Sigmoid colon (tissue), 7 donors: ENCODE measurements around the gene LGALSL. TPM values are rescaled to one million over a fixed set of nuclear protein-coding genes. Genes with fewer than 3 reads are reported as not detected.

Experiments used
- DNase-seq: peaks from one replicate; pipeline ENCODE4 v3.0.0-alpha.2; 2019
- H3K27ac ChIP-seq, 4 donors: fragments of 200-600 bp; sonication (generic); one replicate each; pipeline ENCODE4 v1.5.1; 2016 to 2019; ENCODE audit warnings: mild to moderate bottlenecking in 1 of 4
- H3K27me3 ChIP-seq, 3 donors: fragments of 200-600 bp; sonication (generic); one replicate each; pipeline ENCODE4 v1.5.1; 2019; ENCODE audit warnings: mild to moderate bottlenecking in 1 of 3
- H3K36me3 ChIP-seq, 4 donors: fragments of 200-600 bp; sonication (generic); one replicate each; pipeline ENCODE4 v1.5.1; 2016 to 2019
- H3K4me1 ChIP-seq, 4 donors: fragments of 200-600 bp; sonication (generic); one replicate each; pipeline ENCODE4 v1.5.1; 2017 to 2019
- H3K4me3 ChIP-seq, 4 donors: fragments of 200-600 bp; sonication (generic); one replicate each; pipeline ENCODE4 v1.5.1; 2017 to 2019; ENCODE audit warnings: mild to moderate bottlenecking in 2 of 4, moderate library complexity in 1 of 4
- H3K9me3 ChIP-seq, 4 donors: fragments of 200-600 bp in 3 of 4; sonication (generic) in 3 of 4; one replicate each; pipeline versions ENCODE4 v1.5.1 to v1.6.1; 2013 to 2019
- CTCF ChIP-seq, 4 experiments: fragments of 450-650 bp in 3 of 4; fragments of 200-600 bp in 1 of 4; IDR thresholded peaks; one replicate each; pipeline ENCODE4 v1.5.1; 2016 to 2019; ENCODE audit warnings: antibody characterized with exemption in 4 of 4, mild to moderate bottlenecking in 3 of 4, moderate library complexity in 2 of 4
- EP300 ChIP-seq, 4 donors: sonication (generic); formaldehyde crosslinking; IDR thresholded peaks; one replicate each; pipeline ENCODE4 v1.6.1; 2017; ENCODE audit warnings: antibody characterized with exemption in 4 of 4
- POLR2A ChIP-seq, 2 donors: fragments of 450-650 bp; IDR thresholded peaks; one replicate each; pipeline ENCODE4 v1.6.1; 2016; ENCODE audit warnings: antibody characterized with exemption in 2 of 2, mild to moderate bottlenecking in 2 of 2, moderate library complexity in 2 of 2
- POLR2AphosphoS5 ChIP-seq, 4 donors: sonication (generic); formaldehyde crosslinking; IDR thresholded peaks; one replicate each; pipeline ENCODE4 v1.6.1; 2017; ENCODE audit warnings: antibody characterized with exemption in 4 of 4
- WGBS, 2 donors: extraction: QIAGEN DNeasy Blood & Tissue Kit; methylation state at CpG; one replicate each; pipeline ENCODE4 v1.1.7; 2013; 5-methylcytosine and 5-hydroxymethylcytosine counted together
- intact Hi-C: fragments of 100-400 bp; cut with DNase I; formaldehyde crosslinking; loops from one replicate; pipeline ENCODE4 v1.15.1; 2023
- polyA plus RNA-seq, 3 donors: library from polyadenylated mRNA; stranded (reverse); fragments of 200-250 nt; gene quantifications; one replicate each; pipeline ENCODE4 v1.2.3, GENCODE V29; 2013
- total RNA-seq, 4 donors: library from RNA; depleted of rRNA; stranded (reverse); fragments of >200 nt; gene quantifications; one replicate each; pipeline ENCODE4 v1.1.0, GENCODE V29; 2016
- donor health status: healthy with polysubstance abuse.
- donor health status: Bipolar disorder and iron deficiency.
- donor health status: healthy.

Gene LGALSL
- total and polyA plus RNA-seq, 7 donors, result 7.1 to 36.0 (median 10.4) TPM

- no peak overlapping the region for H3K4me3 ChIP-seq
- intact Hi-C loops, result no loop called here
- no peaks in the 10 kb centered on the region for H3K9me3 ChIP-seq
- no peaks in the 10 kb centered on the region for H3K36me3 ChIP-seq
- no peak overlapping the region for H3K27ac ChIP-seq
- TF ChIP-seq POLR2A (IDR thresholded peaks at IDR 0.05), result no peak
- no peak for TF ChIP-seq CTCF (IDR thresholded peaks at IDR 0.05)
- TF ChIP-seq POLR2AphosphoS5 (IDR thresholded peaks at IDR 0.05), result no peak
- TF ChIP-seq EP300 (IDR thresholded peaks at IDR 0.05), result no peak
- no peak for DNase-seq
- 81 to 89% methylated on average over 4 of the region's 4 CpGs for WGBS, 2 donors
- no peaks in the 10 kb centered on the region for H3K4me1 ChIP-seq
- no peaks in the 10 kb centered on the region for H3K27me3 ChIP-seq
Observed at GRCh38 chr2:64477979-64478378, 24.0 kb downstream of the LGALSL start.

GRCh38 chr2:64478502-64479230, 24.7 kb downstream of the LGALSL start:
- no peak overlapping the region for H3K27ac ChIP-seq
- no peaks in the 10 kb centered on the region for H3K36me3 ChIP-seq
- no peak for DNase-seq
- TF ChIP-seq CTCF (IDR thresholded peaks at IDR 0.05) (no peak), POLR2A (IDR thresholded peaks at IDR 0.05) (no peak), POLR2AphosphoS5 (IDR thresholded peaks at IDR 0.05) (no peak), EP300 (IDR thresholded peaks at IDR 0.05) (no peak)
- no peaks in the 10 kb centered on the region for H3K4me1 ChIP-seq
- WGBS, 2 donors, result 66 to 80% methylated on average over 3 of the region's 3 CpGs
- H3K4me3 ChIP-seq, result no peak overlapping the region
- H3K27me3 ChIP-seq, result no peaks in the 10 kb centered on the region
- intact Hi-C loops, result no loop called here
- no peaks in the 10 kb centered on the region for H3K9me3 ChIP-seq

GRCh38 chr2:64479259-64480117, 25.5 kb downstream of the LGALSL start:
- intact Hi-C loops, result no loop called here
- Histone ChIP-seq H3K27ac (no peak overlapping the region), H3K4me3 (no peak overlapping the region), H3K9me3 (no peaks in the 10 kb centered on the region), H3K36me3 (no peaks in the 10 kb centered on the region), H3K4me1 (no peaks in the 10 kb centered on the region), H3K27me3 (no peaks in the 10 kb centered on the region)
- no peak for DNase-seq
- 92 to 93% methylated on average over 10 of the region's 10 CpGs for WGBS, 2 donors
- TF ChIP-seq EP300 (IDR thresholded peaks at IDR 0.05) (no peak), CTCF (IDR thresholded peaks at IDR 0.05) (no peak), POLR2A (IDR thresholded peaks at IDR 0.05) (no peak), POLR2AphosphoS5 (IDR thresholded peaks at IDR 0.05) (no peak)

GRCh38 chr2:64481665-64482064, 27.7 kb downstream of the LGALSL start:
- intact Hi-C loops, result no loop called here
- no peak for TF ChIP-seq POLR2A (IDR thresholded peaks at IDR 0.05)
- TF ChIP-seq EP300 (IDR thresholded peaks at IDR 0.05), result no peak
- no peak for TF ChIP-seq CTCF (IDR thresholded peaks at IDR 0.05)
- TF ChIP-seq POLR2AphosphoS5 (IDR thresholded peaks at IDR 0.05), result no peak
- H3K4me3 ChIP-seq, result no peak overlapping the region
- no peak overlapping the region for H3K27ac ChIP-seq
- H3K9me3 ChIP-seq, result no peaks in the 10 kb centered on the region
- peaks cover 0 to 12% (median 11%) of the 10 kb centered on the region in 4 donors for H3K4me1 ChIP-seq
- no peaks in the 10 kb centered on the region for H3K27me3 ChIP-seq
- WGBS, 2 donors, result 94 to 95% methylated on average over 5 of the region's 5 CpGs
- no peak for DNase-seq
- H3K36me3 ChIP-seq, result no peaks in the 10 kb centered on the region
